ENCODE data around the gene GART. TPM values are rescaled to one million over a fixed set of nuclear protein-coding genes. Genes with fewer than 3 reads are reported as not detected.

Gene GART
- total RNA-seq, 1 donor from 2014 or later: 103 TPM

- DNase-seq (ENCODE audit: low read depth): no peak
- peaks cover 2% of the 10 kb centered on the region for H3K36me3 ChIP-seq (ENCODE audit: control insufficient read depth, insufficient read depth, low read length)
- no peak for FAIRE-seq
- H3K27me3 ChIP-seq (ENCODE audit: control insufficient read depth, insufficient read depth, low read length): no peaks in the 10 kb centered on the region
- TF ChIP-seq CTCF (IDR thresholded peaks at IDR 0.05; ENCODE audit: insufficient read depth, low read length, severe bottlenecking): no peak
- peak overlapping the region; percentile 92 for H3K4me3 ChIP-seq (ENCODE audit: low read depth, low read length)
Observed at GRCh38 chr21:33544451-33545195, 2.7 kb upstream of the GART start.

- TF ChIP-seq CTCF (IDR thresholded peaks at IDR 0.05; ENCODE audit: insufficient read depth, low read length, severe bottlenecking): no peak
- FAIRE-seq: no peak
- Histone ChIP-seq H3K27me3 (ENCODE audit: control insufficient read depth, insufficient read depth, low read length) (no peaks in the 10 kb centered on the region), H3K4me3 (ENCODE audit: low read depth, low read length) (peak overlapping the region; percentile 92), H3K36me3 (ENCODE audit: control insufficient read depth, insufficient read depth, low read length) (peaks cover 4% of the 10 kb centered on the region)
- DNase-seq (ENCODE audit: low read depth): peak; percentile 40
Observed at GRCh38 chr21:33543505-33544129, 1.7 kb upstream of the GART start.

GRCh38 chr21:33542640-33543504 lies 955 bp upstream of the GART start, which contains the start of gene SON:
SON (plus strand) TSS chr21:33543038; CDS start chr21:33543093, 55 bp downstream.
- Histone ChIP-seq H3K36me3 (ENCODE audit: control insufficient read depth, insufficient read depth, low read length) (peaks cover 7% of the 10 kb centered on the region), H3K4me3 (ENCODE audit: low read depth, low read length) (peak within 1 kb of the TSS; percentile 92), H3K27me3 (ENCODE audit: control insufficient read depth, insufficient read depth, low read length) (no peaks in the 10 kb centered on the region)
- no peak for TF ChIP-seq CTCF (IDR thresholded peaks at IDR 0.05; ENCODE audit: insufficient read depth, low read length, severe bottlenecking)
- DNase-seq (ENCODE audit: low read depth) (peak; percentile 96), FAIRE-seq (peak; percentile 68)

- Histone ChIP-seq H3K4me3 (ENCODE audit: low read depth, low read length) (peak overlapping the region; percentile 92), H3K36me3 (ENCODE audit: control insufficient read depth, insufficient read depth, low read length) (peaks cover 12% of the 10 kb centered on the region), H3K27me3 (ENCODE audit: control insufficient read depth, insufficient read depth, low read length) (no peaks in the 10 kb centered on the region)
- FAIRE-seq (no peak), DNase-seq (ENCODE audit: low read depth) (no peak)
- no peak for TF ChIP-seq CTCF (IDR thresholded peaks at IDR 0.05; ENCODE audit: insufficient read depth, low read length, severe bottlenecking)
Observed at GRCh38 chr21:33541105-33541711, 709 bp downstream of the GART start.

GRCh38 chr21:33540711-33541104 lies 1.2 kb downstream of the GART start:
- Histone ChIP-seq H3K4me3 (ENCODE audit: low read depth, low read length) (peak overlapping the region; percentile 8), H3K36me3 (ENCODE audit: control insufficient read depth, insufficient read depth, low read length) (peaks cover 13% of the 10 kb centered on the region), H3K27me3 (ENCODE audit: control insufficient read depth, insufficient read depth, low read length) (no peaks in the 10 kb centered on the region)
- no peak for TF ChIP-seq CTCF (IDR thresholded peaks at IDR 0.05; ENCODE audit: insufficient read depth, low read length, severe bottlenecking)
- no peak for DNase-seq (ENCODE audit: low read depth)
- FAIRE-seq: no peak
